Panc1 (cell line): ENCODE results near the gene MAGI1. TPM values are rescaled to one million over a fixed set of nuclear protein-coding genes. Genes with fewer than 3 reads are reported as not detected.

Experiments
- ATAC-seq: fragments of 200-7000 bp; cut with Tn5 transposase; 2 replicates; pipeline ENCODE4 v1.9.1; 2020; ENCODE audit warnings: mild to moderate bottlenecking, moderate library complexity
- BruUV-seq: library from RNA; stranded (reverse); fragments of 400-500 nt; replicated peaks from 2 replicates; lab custom pipeline; 2021; lab: Mats Ljungman, UMichigan
- CTCF ChIA-PET: fragments of 300-600 bp; sonication (Branson Sonifier 250); formaldehyde crosslinking; loops from one replicate; lab custom pipeline; 2022; ENCODE audit warnings: antibody characterized with exemption; lab: Charles Lee
- POLR2A ChIA-PET: fragments of 300-600 bp; sonication (Branson Sonifier 250); formaldehyde crosslinking; loops from one replicate; lab custom pipeline; 2022; ENCODE audit warnings: antibody characterized with exemption; lab: Charles Lee
- DNase-seq: peaks from one replicate; pipeline ENCODE4 v3.0.0-alpha.2; 2010; ENCODE audit warnings: low read depth, low spot score
- H3K27ac ChIP-seq: 2 replicates; pipeline ENCODE4 v1.5.1; 2011; ENCODE audit warnings: mild to moderate bottlenecking, low read length, inconsistent platforms
- H3K27me3 ChIP-seq: fragments of 200-500 bp; sonication (Bioruptor generic); 2 replicates; pipeline ENCODE4 v1.6.0; 2014; ENCODE audit warnings: low read length, inconsistent platforms; ENCODE audit not compliant: control insufficient read depth, insufficient read depth
- H3K36me3 ChIP-seq: fragments of 200-500 bp; sonication (Bioruptor generic); 2 replicates; pipeline ENCODE4 v1.5.1; 2014; ENCODE audit warnings: inconsistent platforms, mild to moderate bottlenecking, low read length, moderate library complexity; ENCODE audit not compliant: control insufficient read depth, insufficient read depth
- H3K4me1 ChIP-seq: 2 replicates; pipeline ENCODE4 v1.5.1; 2011; ENCODE audit warnings: inconsistent platforms, mild to moderate bottlenecking, low read length, moderate library complexity; ENCODE audit not compliant: control insufficient read depth, insufficient read depth
- H3K4me3 ChIP-seq, 2 experiments: 2 replicates each; pipeline ENCODE4 v1.5.1; 2011 to 2012; ENCODE audit warnings: low read depth in 2 of 2, low read length in 2 of 2, mild to moderate bottlenecking in 2 of 2, inconsistent platforms in 1 of 2, moderate library complexity in 1 of 2
- H3K9me3 ChIP-seq: fragments of 200-500 bp; sonication (Bioruptor generic); 2 replicates; pipeline ENCODE4 v1.5.1; 2014; ENCODE audit warnings: low read depth, mild to moderate bottlenecking, inconsistent platforms, low read length, moderate library complexity; ENCODE audit not compliant: control insufficient read depth, insufficient read depth
- POLR2AphosphoS5 ChIP-seq: IDR thresholded peaks from 2 replicates; pipeline ENCODE4 v1.6.1; 2012; ENCODE audit warnings: mild to moderate bottlenecking, low read depth, low read length, moderate library complexity
- SIN3A ChIP-seq: IDR thresholded peaks from 2 replicates; pipeline ENCODE4 v1.6.1; 2012; ENCODE audit warnings: low read depth, mild to moderate bottlenecking, low read length, moderate library complexity, borderline replicate concordance; ENCODE audit not compliant: insufficient read depth
- TCF7L2 ChIP-seq: IDR thresholded peaks from 2 replicates; pipeline ENCODE4 v1.6.1; 2011; ENCODE audit warnings: mild to moderate bottlenecking, low read depth, low read length, inconsistent platforms
- in situ Hi-C: cut with HindIII; loops from 2 replicates; pipeline ENCODE4 v1.10.0; 2016; ENCODE audit warnings: low sequenced_read_pairs, low pct_unique_long_range_greater_than_20kb
- intact Hi-C: fragments of 100-400 bp; cut with micrococcal nuclease; formaldehyde crosslinking; loops from one replicate; pipeline ENCODE4 v1.10.0; 2022; ENCODE audit not compliant: unreplicated experiment
- total RNA-seq: library from RNA; stranded (reverse); gene quantifications from one replicate; pipeline ENCODE4 v1.2.1, GENCODE V29; 2021; ENCODE audit not compliant: unreplicated experiment
- TF ChIP-seq, protein P1 (sequence below), 2 experiments: IDR thresholded peaks; 2 replicates each; pipeline ENCODE4 v1.6.1; 2011 to 2012; ENCODE audit warnings: low read depth in 2 of 2, control low read depth in 1 of 2, low read length in 1 of 2, mild to moderate bottlenecking in 1 of 2, moderate library complexity in 1 of 2; ENCODE audit not compliant: insufficient read depth in 1 of 2
- TF ChIP-seq, protein P2 (sequence below): fragments of 450-650 bp; IDR thresholded peaks from 2 replicates; pipeline ENCODE4 v1.5.1; 2017; ENCODE audit warnings: mild to moderate bottlenecking

The MAGI1 gene
- total RNA-seq, 1 experiment from 2014 or later, result 9.5 TPM

- DNase-seq, result no peak
- ChIA-PET POLR2A (interaction anchor here (0.7 kb wide), 1 partner anchor 1571 kb away, joined by 5 read pairs; no protein-coding TSS in a partner anchor), CTCF (no interaction called here)
- H3K27ac ChIP-seq, result no peak overlapping the region
- H3K4me3 ChIP-seq, result no peak overlapping the region
- no peak for ATAC-seq
- H3K4me1 ChIP-seq, result peaks cover 12% of the 10 kb centered on the region
- H3K9me3 ChIP-seq, result no peaks in the 10 kb centered on the region
- intact Hi-C loops, result no loop called here
- no peaks in the 10 kb centered on the region for H3K27me3 ChIP-seq
- H3K36me3 ChIP-seq, result no peaks in the 10 kb centered on the region
- in situ Hi-C loops, result no loop called here
- no TSS peak for BruUV-seq
- TF ChIP-seq SIN3A, result no peak
- TF ChIP-seq, protein P1, sequence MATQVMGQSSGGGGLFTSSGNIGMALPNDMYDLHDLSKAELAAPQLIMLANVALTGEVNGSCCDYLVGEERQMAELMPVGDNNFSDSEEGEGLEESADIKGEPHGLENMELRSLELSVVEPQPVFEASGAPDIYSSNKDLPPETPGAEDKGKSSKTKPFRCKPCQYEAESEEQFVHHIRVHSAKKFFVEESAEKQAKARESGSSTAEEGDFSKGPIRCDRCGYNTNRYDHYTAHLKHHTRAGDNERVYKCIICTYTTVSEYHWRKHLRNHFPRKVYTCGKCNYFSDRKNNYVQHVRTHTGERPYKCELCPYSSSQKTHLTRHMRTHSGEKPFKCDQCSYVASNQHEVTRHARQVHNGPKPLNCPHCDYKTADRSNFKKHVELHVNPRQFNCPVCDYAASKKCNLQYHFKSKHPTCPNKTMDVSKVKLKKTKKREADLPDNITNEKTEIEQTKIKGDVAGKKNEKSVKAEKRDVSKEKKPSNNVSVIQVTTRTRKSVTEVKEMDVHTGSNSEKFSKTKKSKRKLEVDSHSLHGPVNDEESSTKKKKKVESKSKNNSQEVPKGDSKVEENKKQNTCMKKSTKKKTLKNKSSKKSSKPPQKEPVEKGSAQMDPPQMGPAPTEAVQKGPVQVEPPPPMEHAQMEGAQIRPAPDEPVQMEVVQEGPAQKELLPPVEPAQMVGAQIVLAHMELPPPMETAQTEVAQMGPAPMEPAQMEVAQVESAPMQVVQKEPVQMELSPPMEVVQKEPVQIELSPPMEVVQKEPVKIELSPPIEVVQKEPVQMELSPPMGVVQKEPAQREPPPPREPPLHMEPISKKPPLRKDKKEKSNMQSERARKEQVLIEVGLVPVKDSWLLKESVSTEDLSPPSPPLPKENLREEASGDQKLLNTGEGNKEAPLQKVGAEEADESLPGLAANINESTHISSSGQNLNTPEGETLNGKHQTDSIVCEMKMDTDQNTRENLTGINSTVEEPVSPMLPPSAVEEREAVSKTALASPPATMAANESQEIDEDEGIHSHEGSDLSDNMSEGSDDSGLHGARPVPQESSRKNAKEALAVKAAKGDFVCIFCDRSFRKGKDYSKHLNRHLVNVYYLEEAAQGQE (IDR thresholded peaks at IDR 0.05; ENCODE audit: insufficient read depth in 1 of 2, low read depth in 2 of 2, low read length in 1 of 2), result no peak
- no peak for TF ChIP-seq POLR2AphosphoS5
- TF ChIP-seq TCF7L2, result no peak
- TF ChIP-seq, protein P2, sequence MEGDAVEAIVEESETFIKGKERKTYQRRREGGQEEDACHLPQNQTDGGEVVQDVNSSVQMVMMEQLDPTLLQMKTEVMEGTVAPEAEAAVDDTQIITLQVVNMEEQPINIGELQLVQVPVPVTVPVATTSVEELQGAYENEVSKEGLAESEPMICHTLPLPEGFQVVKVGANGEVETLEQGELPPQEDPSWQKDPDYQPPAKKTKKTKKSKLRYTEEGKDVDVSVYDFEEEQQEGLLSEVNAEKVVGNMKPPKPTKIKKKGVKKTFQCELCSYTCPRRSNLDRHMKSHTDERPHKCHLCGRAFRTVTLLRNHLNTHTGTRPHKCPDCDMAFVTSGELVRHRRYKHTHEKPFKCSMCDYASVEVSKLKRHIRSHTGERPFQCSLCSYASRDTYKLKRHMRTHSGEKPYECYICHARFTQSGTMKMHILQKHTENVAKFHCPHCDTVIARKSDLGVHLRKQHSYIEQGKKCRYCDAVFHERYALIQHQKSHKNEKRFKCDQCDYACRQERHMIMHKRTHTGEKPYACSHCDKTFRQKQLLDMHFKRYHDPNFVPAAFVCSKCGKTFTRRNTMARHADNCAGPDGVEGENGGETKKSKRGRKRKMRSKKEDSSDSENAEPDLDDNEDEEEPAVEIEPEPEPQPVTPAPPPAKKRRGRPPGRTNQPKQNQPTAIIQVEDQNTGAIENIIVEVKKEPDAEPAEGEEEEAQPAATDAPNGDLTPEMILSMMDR, result no peak
Observed at GRCh38 chr3:65950340-65951326, 88.1 kb downstream of the MAGI1 start.

DNA sequence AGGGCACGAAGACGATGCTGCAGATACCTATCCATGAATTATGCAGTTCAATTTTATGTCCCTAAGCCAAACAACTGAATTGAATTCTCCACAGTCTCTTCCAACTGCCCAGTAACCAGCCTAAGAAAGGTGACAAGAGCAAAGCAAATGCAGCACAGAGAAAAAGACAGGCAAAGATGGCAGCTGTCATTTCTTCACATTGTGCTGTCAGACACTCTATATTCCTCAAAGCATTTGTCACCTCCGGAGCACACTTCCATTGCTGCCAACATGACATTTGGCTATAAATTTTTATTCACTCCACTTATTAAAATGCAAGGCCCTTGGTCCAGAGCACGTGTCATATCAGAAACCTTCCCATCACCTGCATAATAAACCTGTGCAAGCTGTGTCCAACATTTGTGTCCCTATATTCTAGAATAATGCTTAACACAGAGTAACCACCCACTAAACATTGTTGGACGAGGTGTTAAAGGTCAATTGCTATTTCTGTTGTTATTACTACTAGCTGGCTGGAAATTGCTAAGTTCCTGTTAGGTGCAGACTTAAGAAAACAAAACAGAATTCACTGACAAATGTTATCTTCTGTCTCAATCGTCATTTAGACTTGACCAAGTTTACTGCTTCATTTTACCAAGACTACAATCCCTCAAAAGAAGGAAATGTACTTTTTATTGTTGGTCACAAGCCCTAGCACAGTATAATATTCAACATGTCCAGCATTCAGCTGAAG lies 89.7 kb downstream of the MAGI1 start:
- in situ Hi-C loops (no loop called here), intact Hi-C loops (no loop called here)
- ATAC-seq (no peak), DNase-seq (no peak)
- H3K9me3 ChIP-seq, result no peaks in the 10 kb centered on the region
- H3K4me3 ChIP-seq, result no peak overlapping the region
- ChIA-PET POLR2A (no interaction called here), CTCF (no interaction called here)
- H3K27ac ChIP-seq, result no peak overlapping the region
- no peaks in the 10 kb centered on the region for H3K36me3 ChIP-seq
- H3K27me3 ChIP-seq, result no peaks in the 10 kb centered on the region
- peaks cover 11% of the 10 kb centered on the region for H3K4me1 ChIP-seq
- TF ChIP-seq TCF7L2 (no peak), SIN3A (no peak), POLR2AphosphoS5 (no peak)
- TF ChIP-seq, protein P1 (IDR thresholded peaks at IDR 0.05; ENCODE audit: insufficient read depth in 1 of 2, low read depth in 2 of 2, low read length in 1 of 2), result no peak
- TF ChIP-seq, protein P2, result no peak
- no TSS peak for BruUV-seq
